Activated naive CD4-positive, alpha-beta T cell (primary cell): ENCODE results near the gene GLYATL1.
A peak's percentile ranks its signal among the peaks of the same experiment; 100 is the strongest.

Experiments
- DNase-seq, 4 experiments: peaks; one replicate each; lab custom pipeline; 2025; lab: John Stamatoyannopoulos, UW

The GLYATL1 gene

GRCh38 chr11:58926695-58927094 lies 12.6 kb upstream of the GLYATL1 start:
- DNase-seq, result no peak

- peak in 1 of 4 experiments; percentile 2 for DNase-seq
Observed at GRCh38 chr11:58927393-58928106, 11.7 kb upstream of the GLYATL1 start.

DNA sequence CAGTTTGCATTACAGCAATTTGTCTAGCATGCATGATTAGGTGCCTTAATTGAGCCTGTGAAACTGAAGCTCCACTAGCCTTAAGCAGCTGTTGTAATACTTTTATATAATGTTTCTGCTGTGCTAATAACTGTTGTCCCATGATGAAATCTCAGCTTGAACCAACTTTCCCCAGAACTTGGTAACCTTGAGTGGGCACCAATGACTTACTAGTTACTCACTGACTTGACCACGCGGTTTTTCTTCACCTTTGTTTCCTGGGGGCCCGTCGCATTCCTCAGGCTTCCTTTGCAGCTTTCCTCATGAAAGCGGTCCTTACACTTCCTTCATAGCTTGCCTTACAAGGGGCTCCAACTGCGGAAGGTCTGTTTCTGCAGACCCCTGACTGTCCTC lies 11.2 kb upstream of the GLYATL1 start:
- no peak for DNase-seq

DNA sequence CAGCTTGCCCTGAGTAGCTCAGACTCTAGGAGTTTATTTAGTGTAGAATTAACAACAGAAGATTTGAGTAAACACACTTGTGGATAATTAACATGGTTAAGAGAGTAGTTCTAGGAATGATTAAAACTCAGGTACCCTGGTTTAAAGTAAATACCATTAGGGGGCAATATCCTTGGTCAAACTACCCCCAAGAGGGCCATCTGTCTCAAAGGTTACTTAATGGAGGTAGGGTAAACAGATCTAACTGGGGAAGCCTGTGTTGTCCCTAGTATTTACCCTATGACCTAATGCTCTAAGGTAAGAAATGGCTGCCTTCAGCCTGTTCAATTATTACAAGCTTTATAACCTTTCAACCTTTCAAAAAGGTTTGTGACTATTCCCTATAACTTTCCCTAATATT lies 10.6 kb upstream of the GLYATL1 start:
- no peak for DNase-seq

DNA sequence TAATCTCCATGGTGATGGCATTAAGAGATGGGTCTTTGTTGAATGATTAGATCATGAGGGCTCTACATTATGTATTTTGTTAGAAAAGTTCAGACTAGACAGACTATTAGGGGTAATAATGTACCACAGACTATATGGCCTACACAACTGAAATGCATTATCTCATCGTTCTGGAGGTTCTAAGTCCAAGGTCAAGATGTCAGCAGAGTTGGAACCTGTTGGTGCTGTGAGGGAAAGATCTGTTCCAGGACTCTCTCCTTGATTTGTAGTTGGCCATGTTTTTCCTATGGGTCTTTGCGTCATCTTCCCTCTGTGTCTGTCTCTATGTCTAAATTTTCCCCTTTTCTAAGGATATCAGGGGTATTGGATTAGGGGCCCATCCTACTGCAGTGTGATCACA lies 8.4 kb upstream of the GLYATL1 start:
- DNase-seq, result no peak

DNA sequence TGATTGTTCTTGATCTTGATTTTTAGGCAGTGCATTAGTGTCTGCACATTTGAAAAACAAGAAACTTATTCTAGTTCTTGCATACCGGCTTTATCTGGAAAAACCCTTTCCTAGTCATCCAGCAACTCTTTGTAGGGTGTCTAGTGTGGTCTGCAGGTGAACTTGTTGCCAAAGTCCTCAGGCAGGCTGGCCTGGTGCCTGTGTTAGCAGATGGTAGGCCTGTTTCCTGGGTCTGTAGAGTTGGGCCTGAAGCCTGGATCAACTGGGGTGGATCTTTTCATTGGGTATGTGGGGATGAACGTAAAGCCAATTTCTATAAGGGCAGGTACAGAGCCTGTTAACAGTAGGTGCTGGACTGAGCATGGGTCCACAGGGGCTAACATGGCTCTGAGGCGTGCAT lies 5.6 kb upstream of the GLYATL1 start:
- no peak for DNase-seq

GRCh38 chr11:58934945-58935513 lies 4.3 kb upstream of the GLYATL1 start:
- no peak for DNase-seq

GRCh38 chr11:58938398-58938797 lies 890 bp upstream of the GLYATL1 start:
- DNase-seq, result no peak

- DNase-seq, result no peak
Observed at GRCh38 chr11:58940028-58940427, 740 bp downstream of the GLYATL1 start.

DNA sequence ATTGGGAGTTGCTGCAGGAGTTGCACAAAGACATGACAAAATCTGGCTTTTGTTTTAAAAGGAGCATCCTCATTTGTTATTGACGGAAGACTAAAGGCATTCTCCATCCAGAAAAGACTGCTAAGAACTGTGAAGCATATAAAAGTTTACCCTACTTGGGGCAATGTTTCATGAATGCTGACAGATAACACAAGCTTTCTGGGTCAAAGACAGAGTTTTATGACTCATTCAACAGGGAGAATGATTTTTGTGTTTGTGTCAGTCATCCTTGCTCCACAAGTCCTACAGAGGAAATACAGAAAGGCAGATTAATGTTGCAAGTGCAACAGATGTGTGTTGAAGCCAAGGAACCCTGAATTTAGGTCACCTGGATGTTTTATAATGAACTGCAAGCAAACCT lies 2.5 kb downstream of the GLYATL1 start:
- DNase-seq, result no peak

GRCh38 chr11:58945663-58946062 lies 6.4 kb downstream of the GLYATL1 start:
- no peak for DNase-seq

- DNase-seq, result no peak
Observed at GRCh38 chr11:58949184-58949583, 9.9 kb downstream of the GLYATL1 start.

- DNase-seq, result no peak
Observed at GRCh38 chr11:58957922-58958321, 18.6 kb downstream of the GLYATL1 start.

- DNase-seq, result no peak
Observed at GRCh38 chr11:58958500-58958899, 19.2 kb downstream of the GLYATL1 start.

- DNase-seq, result no peak
Observed at GRCh38 chr11:58963551-58964104, 24.3 kb downstream of the GLYATL1 start.

DNA sequence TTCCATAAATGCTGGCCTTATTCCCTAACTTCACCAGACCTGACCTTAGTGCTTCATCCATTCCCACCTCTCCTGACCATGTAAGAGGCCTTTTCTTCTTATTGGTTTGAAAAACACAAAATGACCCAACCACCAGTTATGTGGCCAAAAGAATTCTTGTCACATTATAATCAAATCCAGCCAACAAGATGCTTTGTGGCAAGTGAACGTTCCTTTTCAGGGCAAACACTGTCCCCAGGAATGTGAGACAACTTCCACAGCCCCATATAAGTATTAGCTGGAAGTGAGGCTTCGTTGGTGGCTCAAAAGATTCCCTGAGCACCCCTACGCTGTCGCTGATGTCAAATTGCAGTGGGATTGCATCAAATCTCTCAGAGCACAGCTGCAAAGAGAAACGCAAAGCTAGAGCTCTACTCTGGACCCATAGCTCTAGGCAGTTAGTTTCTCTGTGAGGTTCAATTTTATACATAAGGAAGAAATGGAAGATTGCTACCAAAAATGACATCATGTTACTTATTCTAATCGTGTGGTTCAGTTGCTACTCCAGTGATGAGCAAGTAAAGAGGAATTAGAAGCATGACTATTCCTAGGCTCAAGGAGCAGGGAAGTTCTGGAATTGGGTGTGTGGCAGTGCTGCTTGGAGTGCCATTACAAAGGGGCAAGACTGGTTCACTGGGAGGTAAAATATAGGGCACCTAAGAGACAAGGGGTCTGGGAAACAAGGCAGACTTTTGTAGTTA lies 26.1 kb downstream of the GLYATL1 start:
- no peak for DNase-seq

DNA sequence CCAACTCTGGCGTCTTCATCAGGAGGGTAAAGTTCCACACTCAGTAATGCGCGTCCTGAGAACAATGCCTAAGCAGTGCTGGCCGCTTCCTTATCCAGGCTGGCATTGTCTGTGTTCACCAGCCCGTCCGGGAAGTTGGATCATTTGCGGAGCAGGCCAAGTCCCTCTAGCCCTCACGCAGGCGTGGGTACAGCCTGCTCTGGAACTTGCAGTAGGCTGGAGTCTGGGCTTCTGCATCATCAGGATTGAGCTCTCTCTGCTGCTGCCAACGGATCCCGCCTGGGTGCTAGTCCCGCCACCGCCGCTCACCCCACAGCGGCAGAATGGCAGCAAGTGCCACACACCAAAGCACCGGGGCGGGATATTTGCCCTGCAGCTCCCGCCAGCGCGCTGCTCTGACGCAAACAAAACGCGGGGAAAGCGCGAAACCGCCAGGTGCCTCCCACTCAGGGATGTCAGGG lies 29.0 kb downstream of the GLYATL1 start:
- DNase-seq, result no peak

DNA sequence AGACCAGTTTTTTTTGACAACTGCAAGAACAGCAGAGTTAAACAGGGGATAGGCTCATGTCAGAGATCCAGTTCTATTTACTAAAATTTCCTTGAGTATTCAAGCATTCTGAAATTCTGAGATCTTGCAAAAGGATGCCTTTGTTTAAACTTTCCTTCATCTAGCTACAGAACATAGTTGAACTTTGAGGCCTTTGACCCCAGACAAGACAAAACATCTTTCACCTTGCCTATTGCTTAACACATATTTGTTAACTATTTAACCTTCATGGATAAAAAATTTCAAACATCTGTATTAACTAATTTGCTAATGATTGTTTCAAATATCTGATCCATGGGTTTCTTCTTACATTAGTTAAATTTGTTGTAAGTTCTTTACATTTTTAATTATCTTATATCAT lies 38.2 kb downstream of the GLYATL1 start:
- no peak for DNase-seq

GRCh38 chr11:58979222-58979621 lies 39.9 kb downstream of the GLYATL1 start:
- no peak for DNase-seq

- no peak for DNase-seq
Observed at GRCh38 chr11:58980159-58980843, 41.0 kb downstream of the GLYATL1 start.

GRCh38 chr11:58992489-58992888 lies 53.2 kb downstream of the GLYATL1 start:
- no peak for DNase-seq

GRCh38 chr11:58994171-58994570 lies 54.9 kb downstream of the GLYATL1 start:
- DNase-seq, result no peak
